Pericardium fibroblast (primary cell): ENCODE data around the gene C3orf20. TPM values are rescaled to one million over a fixed set of nuclear protein-coding genes. Genes with fewer than 3 reads are reported as not detected.

Source experiments
- total RNA-seq: library from RNA; depleted of rRNA; stranded (reverse); fragments of >200 nt; gene quantifications from 2 replicates; pipeline ENCODE4 v1.2.3, GENCODE V29; 2015

Gene C3orf20
- 0.09 and 0.35 TPM in 2 replicates for total RNA-seq

GRCh38 chr3:14674841-14675240 is at the start of gene C3orf20:
C3orf20 (plus strand) TSS chr3:14675141; CDS start chr3:14682714, 7,573 bp downstream.

DNA sequence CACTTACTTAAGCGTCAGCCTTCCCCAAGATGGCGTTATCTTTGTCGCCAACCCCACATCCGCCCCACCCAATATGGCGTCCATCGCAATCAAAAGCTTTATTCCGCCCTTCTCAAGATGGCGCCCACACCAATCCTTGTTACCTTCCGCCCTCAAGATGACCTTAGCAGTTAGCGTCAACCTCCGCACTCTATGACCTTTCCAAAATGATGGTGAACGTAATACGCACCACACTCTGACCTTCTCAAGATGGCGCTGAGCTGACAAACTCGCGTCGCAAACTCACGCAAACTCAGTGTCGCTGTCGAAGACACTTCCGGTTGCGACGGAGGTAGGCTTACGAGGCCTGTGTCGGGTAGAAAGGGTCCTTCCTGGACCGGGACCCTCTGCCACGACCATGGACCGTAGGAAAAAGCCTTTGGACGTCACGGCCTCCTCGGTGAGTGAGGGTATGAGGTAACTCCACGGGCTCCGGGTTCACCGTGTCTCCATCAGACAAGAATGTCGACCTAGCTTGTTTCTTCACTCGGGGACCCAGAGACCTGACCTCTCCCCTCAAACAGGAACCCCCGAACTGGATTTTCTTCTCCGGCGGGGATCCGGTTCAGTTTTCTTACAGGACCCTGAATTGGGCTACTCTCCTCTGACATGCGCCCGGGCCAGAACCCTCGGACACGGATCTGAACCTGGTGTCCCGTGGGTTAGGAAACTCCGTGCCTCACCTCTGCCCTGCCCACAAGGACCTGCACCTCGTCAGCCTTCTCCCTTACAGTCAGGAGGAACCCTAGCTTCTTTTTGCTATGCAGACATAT is 23.3 kb upstream of the C3orf20 start, which contains the start of gene CCDC174:
Gene CCDC174, plus strand, starts transcription at position 323 of the 812 bp plus-strand sequence. Its CDS starts 75 bp downstream, at position 398.

GRCh38 chr3:14818804-14819500 is 144.0 kb downstream of the C3orf20 start, which contains the start of gene FGD5:
FGD5 (plus strand) TSS chr3:14818962; CDS start chr3:14819072, 110 bp downstream.

Other genes with a start within 250 kb of the C3orf20 start
- gene GRIP2, start 134.8 kb upstream of the C3orf20 start, total RNA-seq: 0.17 TPM in 1 of 2 replicates, not detected in the other
- gene CCDC174, start 23.4 kb upstream of the C3orf20 start, total RNA-seq: 7.1 and 9.6 TPM in 2 replicates
- 1.2 and 1.8 TPM in 2 replicates for gene FGD5, start 143.8 kb downstream of the C3orf20 start, total RNA-seq